Panc1 (cell line): ENCODE data around the gene MKKS.

Source experiments
- POLR2AphosphoS5 ChIP-seq: IDR thresholded peaks from 2 replicates; pipeline ENCODE4 v1.6.1; 2012; ENCODE audit warnings: mild to moderate bottlenecking, low read depth, low read length, moderate library complexity
- SIN3A ChIP-seq: IDR thresholded peaks from 2 replicates; pipeline ENCODE4 v1.6.1; 2012; ENCODE audit warnings: low read depth, mild to moderate bottlenecking, low read length, moderate library complexity, borderline replicate concordance; ENCODE audit not compliant: insufficient read depth
- TF ChIP-seq, protein P1 (sequence below), 2 experiments: IDR thresholded peaks; 2 replicates each; pipeline ENCODE4 v1.6.1; 2011 to 2012; ENCODE audit warnings: low read depth in 2 of 2, control low read depth in 1 of 2, low read length in 1 of 2, mild to moderate bottlenecking in 1 of 2, moderate library complexity in 1 of 2; ENCODE audit not compliant: insufficient read depth in 1 of 2
- TF ChIP-seq, protein P2 (sequence below): fragments of 450-650 bp; IDR thresholded peaks from 2 replicates; pipeline ENCODE4 v1.5.1; 2017; ENCODE audit warnings: mild to moderate bottlenecking

DNA sequence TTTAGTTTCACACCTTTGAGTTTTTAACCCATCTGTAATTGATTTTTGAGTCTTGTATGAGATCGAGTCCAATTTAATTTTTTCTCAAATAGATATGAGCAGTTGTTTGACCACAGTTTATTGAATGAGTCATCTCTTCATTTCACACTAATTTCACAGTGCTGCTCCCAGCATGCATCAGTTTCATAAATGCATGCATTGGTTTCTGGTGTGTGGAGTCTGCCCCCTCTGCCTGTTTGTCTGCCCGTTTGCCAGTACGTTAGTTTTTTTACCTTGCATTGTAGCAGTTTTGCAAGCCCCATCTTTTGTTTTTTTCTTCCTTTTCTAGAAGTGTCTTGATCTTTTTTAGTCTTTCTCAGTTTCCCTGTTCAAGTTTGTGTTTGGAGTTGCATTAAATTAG lies 13.0 kb upstream of the MKKS start:
- TF ChIP-seq, protein P1, sequence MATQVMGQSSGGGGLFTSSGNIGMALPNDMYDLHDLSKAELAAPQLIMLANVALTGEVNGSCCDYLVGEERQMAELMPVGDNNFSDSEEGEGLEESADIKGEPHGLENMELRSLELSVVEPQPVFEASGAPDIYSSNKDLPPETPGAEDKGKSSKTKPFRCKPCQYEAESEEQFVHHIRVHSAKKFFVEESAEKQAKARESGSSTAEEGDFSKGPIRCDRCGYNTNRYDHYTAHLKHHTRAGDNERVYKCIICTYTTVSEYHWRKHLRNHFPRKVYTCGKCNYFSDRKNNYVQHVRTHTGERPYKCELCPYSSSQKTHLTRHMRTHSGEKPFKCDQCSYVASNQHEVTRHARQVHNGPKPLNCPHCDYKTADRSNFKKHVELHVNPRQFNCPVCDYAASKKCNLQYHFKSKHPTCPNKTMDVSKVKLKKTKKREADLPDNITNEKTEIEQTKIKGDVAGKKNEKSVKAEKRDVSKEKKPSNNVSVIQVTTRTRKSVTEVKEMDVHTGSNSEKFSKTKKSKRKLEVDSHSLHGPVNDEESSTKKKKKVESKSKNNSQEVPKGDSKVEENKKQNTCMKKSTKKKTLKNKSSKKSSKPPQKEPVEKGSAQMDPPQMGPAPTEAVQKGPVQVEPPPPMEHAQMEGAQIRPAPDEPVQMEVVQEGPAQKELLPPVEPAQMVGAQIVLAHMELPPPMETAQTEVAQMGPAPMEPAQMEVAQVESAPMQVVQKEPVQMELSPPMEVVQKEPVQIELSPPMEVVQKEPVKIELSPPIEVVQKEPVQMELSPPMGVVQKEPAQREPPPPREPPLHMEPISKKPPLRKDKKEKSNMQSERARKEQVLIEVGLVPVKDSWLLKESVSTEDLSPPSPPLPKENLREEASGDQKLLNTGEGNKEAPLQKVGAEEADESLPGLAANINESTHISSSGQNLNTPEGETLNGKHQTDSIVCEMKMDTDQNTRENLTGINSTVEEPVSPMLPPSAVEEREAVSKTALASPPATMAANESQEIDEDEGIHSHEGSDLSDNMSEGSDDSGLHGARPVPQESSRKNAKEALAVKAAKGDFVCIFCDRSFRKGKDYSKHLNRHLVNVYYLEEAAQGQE (IDR thresholded peaks at IDR 0.05; ENCODE audit: insufficient read depth in 1 of 2, low read depth in 2 of 2, low read length in 1 of 2): no peak
- TF ChIP-seq, protein P2, sequence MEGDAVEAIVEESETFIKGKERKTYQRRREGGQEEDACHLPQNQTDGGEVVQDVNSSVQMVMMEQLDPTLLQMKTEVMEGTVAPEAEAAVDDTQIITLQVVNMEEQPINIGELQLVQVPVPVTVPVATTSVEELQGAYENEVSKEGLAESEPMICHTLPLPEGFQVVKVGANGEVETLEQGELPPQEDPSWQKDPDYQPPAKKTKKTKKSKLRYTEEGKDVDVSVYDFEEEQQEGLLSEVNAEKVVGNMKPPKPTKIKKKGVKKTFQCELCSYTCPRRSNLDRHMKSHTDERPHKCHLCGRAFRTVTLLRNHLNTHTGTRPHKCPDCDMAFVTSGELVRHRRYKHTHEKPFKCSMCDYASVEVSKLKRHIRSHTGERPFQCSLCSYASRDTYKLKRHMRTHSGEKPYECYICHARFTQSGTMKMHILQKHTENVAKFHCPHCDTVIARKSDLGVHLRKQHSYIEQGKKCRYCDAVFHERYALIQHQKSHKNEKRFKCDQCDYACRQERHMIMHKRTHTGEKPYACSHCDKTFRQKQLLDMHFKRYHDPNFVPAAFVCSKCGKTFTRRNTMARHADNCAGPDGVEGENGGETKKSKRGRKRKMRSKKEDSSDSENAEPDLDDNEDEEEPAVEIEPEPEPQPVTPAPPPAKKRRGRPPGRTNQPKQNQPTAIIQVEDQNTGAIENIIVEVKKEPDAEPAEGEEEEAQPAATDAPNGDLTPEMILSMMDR: no peak
- TF ChIP-seq POLR2AphosphoS5 (no peak), SIN3A (no peak)
